SK-N-SH treated with all-trans-retinoic acid at 6 μM for 48 hours (cell line): ENCODE data around the gene CALHM1.

Experiments used
- ARNTL ChIP-seq: fragments of 450-650 bp; formaldehyde crosslinking; IDR thresholded peaks from 2 replicates; pipeline ENCODE4 v1.5.0; 2020; ENCODE audit warnings: low read depth, mild to moderate bottlenecking, moderate library complexity, borderline replicate concordance
- CREB5 ChIP-seq: fragments of 250-450 bp; sonication (Bioruptor Pico); IDR thresholded peaks from 2 replicates; pipeline ENCODE4 v1.5.1; 2020; ENCODE audit warnings: low read depth, mild to moderate bottlenecking, moderate library complexity
- ESRRG ChIP-seq: fragments of 250-450 bp; sonication (Bioruptor Pico); IDR thresholded peaks from 2 replicates; pipeline ENCODE4 v1.6.1; 2021; ENCODE audit warnings: mild to moderate bottlenecking
- ZNF565 ChIP-seq: fragments of 450-650 bp; formaldehyde crosslinking; conservative IDR thresholded peaks from 2 replicates; pipeline ENCODE4 v1.5.0; 2020; ENCODE audit warnings: low read depth, mild to moderate bottlenecking, moderate library complexity
- ZNF8 ChIP-seq: fragments of 450-650 bp; formaldehyde crosslinking; IDR thresholded peaks from 2 replicates; pipeline ENCODE4 v1.5.0; 2020; ENCODE audit warnings: mild to moderate bottlenecking, moderate library complexity
- TF ChIP-seq, protein P1 (sequence below): fragments of 250-450 bp; sonication (Bioruptor Pico); IDR thresholded peaks from 2 replicates; pipeline ENCODE4 v1.5.1; 2021; ENCODE audit warnings: mild to moderate bottlenecking, moderate library complexity
- TF ChIP-seq, protein P2 (sequence below): fragments of 250-450 bp; sonication (Bioruptor Pico); IDR thresholded peaks from 2 replicates; pipeline ENCODE4 v1.8.0; 2020; ENCODE audit warnings: mild to moderate bottlenecking, moderate library complexity, borderline replicate concordance

DNA sequence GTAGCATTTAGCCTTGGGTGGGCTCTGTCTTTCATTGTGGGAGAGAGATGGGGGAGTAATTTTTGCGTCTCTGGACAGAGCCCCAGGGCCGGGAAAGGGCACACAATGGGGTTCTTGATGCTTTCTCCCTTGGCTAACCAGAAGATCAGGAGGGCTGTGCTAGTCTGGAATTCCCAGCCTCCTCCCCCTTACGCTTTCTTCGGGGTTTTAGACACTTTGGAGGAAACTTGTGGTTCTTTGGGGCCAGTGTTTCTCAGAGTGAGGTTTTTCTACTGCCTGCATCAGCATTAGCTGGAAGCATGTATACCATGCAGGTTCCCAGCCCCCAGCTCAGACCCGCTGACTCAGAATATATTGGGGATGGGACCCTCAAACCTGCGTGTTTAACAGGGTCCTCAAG, 41.8 kb upstream of the CALHM1 start:
- TF ChIP-seq ARNTL (no peak), ESRRG (no peak), ZNF8 (CRISPR knock-in tag) (no peak), CREB5 (CRISPR knock-in tag) (no peak), ZNF565 (CRISPR knock-in tag) (no peak)
- TF ChIP-seq, protein P1, sequence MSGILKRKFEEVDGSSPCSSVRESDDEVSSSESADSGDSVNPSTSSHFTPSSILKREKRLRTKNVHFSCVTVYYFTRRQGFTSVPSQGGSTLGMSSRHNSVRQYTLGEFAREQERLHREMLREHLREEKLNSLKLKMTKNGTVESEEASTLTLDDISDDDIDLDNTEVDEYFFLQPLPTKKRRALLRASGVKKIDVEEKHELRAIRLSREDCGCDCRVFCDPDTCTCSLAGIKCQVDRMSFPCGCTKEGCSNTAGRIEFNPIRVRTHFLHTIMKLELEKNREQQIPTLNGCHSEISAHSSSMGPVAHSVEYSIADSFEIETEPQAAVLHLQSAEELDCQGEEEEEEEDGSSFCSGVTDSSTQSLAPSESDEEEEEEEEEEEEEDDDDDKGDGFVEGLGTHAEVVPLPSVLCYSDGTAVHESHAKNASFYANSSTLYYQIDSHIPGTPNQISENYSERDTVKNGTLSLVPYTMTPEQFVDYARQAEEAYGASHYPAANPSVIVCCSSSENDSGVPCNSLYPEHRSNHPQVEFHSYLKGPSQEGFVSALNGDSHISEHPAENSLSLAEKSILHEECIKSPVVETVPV = no peak
- TF ChIP-seq, protein P2, sequence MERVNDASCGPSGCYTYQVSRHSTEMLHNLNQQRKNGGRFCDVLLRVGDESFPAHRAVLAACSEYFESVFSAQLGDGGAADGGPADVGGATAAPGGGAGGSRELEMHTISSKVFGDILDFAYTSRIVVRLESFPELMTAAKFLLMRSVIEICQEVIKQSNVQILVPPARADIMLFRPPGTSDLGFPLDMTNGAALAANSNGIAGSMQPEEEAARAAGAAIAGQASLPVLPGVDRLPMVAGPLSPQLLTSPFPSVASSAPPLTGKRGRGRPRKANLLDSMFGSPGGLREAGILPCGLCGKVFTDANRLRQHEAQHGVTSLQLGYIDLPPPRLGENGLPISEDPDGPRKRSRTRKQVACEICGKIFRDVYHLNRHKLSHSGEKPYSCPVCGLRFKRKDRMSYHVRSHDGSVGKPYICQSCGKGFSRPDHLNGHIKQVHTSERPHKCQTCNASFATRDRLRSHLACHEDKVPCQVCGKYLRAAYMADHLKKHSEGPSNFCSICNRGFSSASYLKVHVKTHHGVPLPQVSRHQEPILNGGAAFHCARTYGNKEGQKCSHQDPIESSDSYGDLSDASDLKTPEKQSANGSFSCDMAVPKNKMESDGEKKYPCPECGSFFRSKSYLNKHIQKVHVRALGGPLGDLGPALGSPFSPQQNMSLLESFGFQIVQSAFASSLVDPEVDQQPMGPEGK (CRISPR knock-in tag) = no peak
